GM12878 (cell line): Measurements from ENCODE around the gene TEX51. TPM values are rescaled to one million over a fixed set of nuclear protein-coding genes. Genes with fewer than 3 reads are reported as not detected.
A peak's percentile ranks its signal among the peaks of the same experiment; 100 is the strongest.

Source experiments
- ATAC-seq: fragments of 200-7000 bp; cut with Tn5 transposase; 3 replicates; pipeline ENCODE4 v1.9.1; 2020; ENCODE audit warnings: mild to moderate bottlenecking, moderate library complexity
- BruUV-seq: library from RNA; stranded (reverse); fragments of 400-500 nt; replicated peaks from 2 replicates; lab custom pipeline; 2021; lab: Mats Ljungman, UMichigan
- CTCF ChIA-PET: fragments of 300-600 bp; sonication (Branson Sonifier 250); formaldehyde crosslinking; extraction: SDS; loops from one replicate; lab custom pipeline; 2021; ENCODE audit warnings: inconsistent platforms; lab: Yijun Ruan, JAX
- POLR2A ChIA-PET: fragments of 350-600 bp; formaldehyde crosslinking; extraction: SDS; loops from one replicate; lab custom pipeline; 2021; ENCODE audit warnings: inconsistent platforms; lab: Charles Lee
- RAD21 ChIA-PET: fragments of 300-600 bp; sonication (Branson Sonifier 250); formaldehyde crosslinking; loops from one replicate; lab custom pipeline; 2023; ENCODE audit warnings: antibody characterized with exemption; ENCODE audit not compliant: unreplicated experiment; lab: Charles Lee
- SMC1A ChIA-PET: fragments of 300-600 bp; sonication (Branson Sonifier 250); formaldehyde crosslinking; loops from one replicate; lab custom pipeline; 2023; ENCODE audit not compliant: unreplicated experiment, uncharacterized antibody; lab: Charles Lee
- DNase-seq: peaks from one replicate; pipeline ENCODE4 v3.0.0-alpha.2; 2011; ENCODE audit warnings: low read depth, low spot score
- FAIRE-seq: peaks from 3 replicates; lab custom pipeline; 2011; peaks lifted over from hg19 to GRCh38; lab: Jason Lieb, UNC
- H2AFZ ChIP-seq: 2 replicates; pipeline ENCODE4 v1.6.0; 2011; ENCODE audit warnings: low read depth, low read length, control low read depth; ENCODE audit not compliant: control insufficient read depth
- H3K27ac ChIP-seq: 2 replicates; pipeline ENCODE4 v1.5.1; 2011; ENCODE audit warnings: control low read depth; ENCODE audit not compliant: control insufficient read depth, insufficient read depth
- H3K27me3 ChIP-seq, 2 experiments: replicated peaks in 1 of 2; 2 replicates each; pipeline versions ENCODE4 v1.6.0 to v1.6.1; 2011; ENCODE audit warnings: low read length in 1 of 2; ENCODE audit not compliant: control insufficient read depth in 2 of 2, insufficient read depth in 2 of 2
- H3K36me3 ChIP-seq, 2 experiments: 2 replicates each; pipeline ENCODE4 v1.5.1; 2011; ENCODE audit warnings: low read length in 1 of 2; ENCODE audit not compliant: control insufficient read depth in 2 of 2, insufficient read depth in 2 of 2
- H3K4me1 ChIP-seq: 2 replicates; pipeline ENCODE4 v1.6.1; 2011; ENCODE audit warnings: mild to moderate bottlenecking, low read length, moderate library complexity, mixed read lengths; ENCODE audit not compliant: control insufficient read depth, insufficient read depth
- H3K4me2 ChIP-seq: 2 replicates; pipeline ENCODE4 v1.6.0; 2011; ENCODE audit warnings: control low read depth; ENCODE audit not compliant: control insufficient read depth, insufficient read depth
- H3K4me3 ChIP-seq: fragments of 200-600 bp; sonication (generic); 2 replicates; pipeline ENCODE4 v1.5.1; 2016
- H3K79me2 ChIP-seq: 2 replicates; pipeline ENCODE4 v1.6.0; 2011; ENCODE audit warnings: low read length; ENCODE audit not compliant: control insufficient read depth, insufficient read depth
- H3K9ac ChIP-seq: 2 replicates; pipeline ENCODE4 v1.8.0; 2011; ENCODE audit warnings: low read length, control low read depth, mixed read lengths; ENCODE audit not compliant: control insufficient read depth, insufficient read depth
- H3K9me3 ChIP-seq: replicated peaks from 3 replicates; pipeline ENCODE4 v1.5.1; 2011; ENCODE audit warnings: mild to moderate bottlenecking, low read length; ENCODE audit not compliant: control insufficient read depth, insufficient read depth
- H4K20me1 ChIP-seq: 2 replicates; pipeline ENCODE4 v1.6.0; 2011; ENCODE audit not compliant: control insufficient read depth, insufficient read depth
- ASH2L ChIP-seq: fragments of 300-600, 200-600 bp; sonication (generic); IDR thresholded peaks from 2 replicates; pipeline ENCODE4 v1.6.1; 2017; ENCODE audit warnings: low read depth, mild to moderate bottlenecking, borderline replicate concordance
- DPF2 ChIP-seq: fragments of 450-650 bp; IDR thresholded peaks from 2 replicates; pipeline ENCODE4 v1.6.1; 2017; ENCODE audit warnings: mild to moderate bottlenecking
- IKZF1 ChIP-seq: fragments of 450-650 bp; conservative IDR thresholded peaks from 2 replicates; pipeline ENCODE4 v1.6.1; 2017; ENCODE audit warnings: antibody characterized with exemption, mild to moderate bottlenecking
- IRF4 ChIP-seq: IDR thresholded peaks from 2 replicates; pipeline ENCODE4 v1.6.1; 2011; ENCODE audit warnings: low read depth, low read length
- KAT2A ChIP-seq: conservative IDR thresholded peaks from 2 replicates; pipeline ENCODE4 v1.6.1; 2011; ENCODE audit warnings: low read depth, low read length; ENCODE audit not compliant: control insufficient read depth
- POLR2AphosphoS5 ChIP-seq: IDR thresholded peaks from 2 replicates; pipeline ENCODE4 v1.6.1; 2011; ENCODE audit warnings: mild to moderate bottlenecking, low read length, inconsistent platforms
- SREBF1 ChIP-seq: IDR thresholded peaks from 2 replicates; pipeline ENCODE4 v1.6.1; 2012; ENCODE audit warnings: mild to moderate bottlenecking, low read length
- TCF12 ChIP-seq: IDR thresholded peaks from 2 replicates; pipeline ENCODE4 v1.6.1; 2011; ENCODE audit warnings: low read depth, mild to moderate bottlenecking, low read length
- WGBS: methylation state at CpG from one replicate; pipeline ENCODE4 v1.1.6; 2016; ENCODE audit warnings: low lambda C conversion rate; ENCODE audit not compliant: insufficient replicate concordance, insufficient coverage; ENCODE audit errors: missing lambda C conversion rate; 5-methylcytosine and 5-hydroxymethylcytosine counted together
- in situ Hi-C: fragments of 300-500 bp; cut with MboI; formaldehyde crosslinking; loops from 9 replicates; pipeline ENCODE4 v1.14.3; 2018; ENCODE audit warnings: mixed read lengths
- intact Hi-C: fragments of 100-400 bp; cut with micrococcal nuclease; formaldehyde crosslinking; loops from one replicate; pipeline ENCODE4 v1.14.2; 2022; ENCODE audit not compliant: unreplicated experiment
- polyA plus RNA-seq, 11 experiments: library from polyadenylated mRNA; depleted of rRNA in 4 of 11; unstranded in 6 of 11; stranded (reverse) in 5 of 11; fragments of >200 nt; fragmentation: Nextera tagmentation in 4 of 11; fragmentation: Illumina TruSeq in 1 of 11; extraction: Ambion mirVana in 4 of 11; extraction: Trizol in 1 of 11; gene quantifications; 1 replicate in 1 of 11; 2 replicates in 10 of 11; pipeline versions ENCODE4 v1.2.1 to v1.2.3, GENCODE V29; 2011 to 2016; ENCODE audit warnings: inconsistent platforms in 2 of 11, missing spikeins in 2 of 11, low read depth in 1 of 11
- total RNA-seq, 4 experiments: library from RNA; depleted of rRNA in 3 of 4; stranded (reverse); fragments of >200 nt in 3 of 4; fragmentation: Illumina TruSeq in 1 of 4; extraction: Trizol in 1 of 4; gene quantifications; 2 replicates each; pipeline versions ENCODE4 v1.2.1 to v1.2.3, GENCODE V29; 2013 to 2021
- TF ChIP-seq, protein P1 (sequence below): fragments of 450-650 bp; IDR thresholded peaks from 2 replicates; pipeline ENCODE4 v1.6.1; 2016; ENCODE audit warnings: mild to moderate bottlenecking, moderate library complexity, borderline replicate concordance

The TEX51 gene
- total and polyA plus RNA-seq, 10 of the 15 experiments (the other 5 are each of a cell fraction or from before 2014, with no cell fraction given), result not detected

DNA sequence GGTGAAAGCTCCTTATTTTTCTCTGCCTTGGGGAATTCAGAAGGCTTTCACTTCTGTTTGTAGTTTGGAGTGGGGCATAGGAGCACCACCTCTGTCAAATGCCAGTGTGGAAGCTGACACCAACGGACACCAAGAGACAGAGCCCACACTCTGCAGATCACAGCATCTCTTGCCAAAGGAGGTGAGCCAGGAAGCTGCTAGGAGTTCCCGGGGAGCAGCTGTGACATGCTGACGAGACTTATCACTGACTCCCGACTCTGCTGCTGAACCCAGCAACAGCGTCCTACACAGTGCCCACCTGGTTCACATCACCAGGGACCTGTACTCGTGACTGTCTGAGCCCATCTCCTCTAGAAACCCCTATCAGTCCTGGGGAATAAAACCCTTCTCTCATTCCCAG is 8.1 kb downstream of the TEX51 start:
- FAIRE-seq (no peak), ATAC-seq (peak; percentile 11; the same call in 1 of the 3 replicates), DNase-seq (no peak)
- Histone ChIP-seq H3K9ac (no peak overlapping the region), H3K9me3 (no peaks in the 10 kb centered on the region; the same call in 2 of the 3 replicates), H3K4me2 (no peak overlapping the region), H3K27me3 (peaks cover 0 to 2% of the 10 kb centered on the region in 2 experiments; a peak in 2 of 4 replicates), H3K36me3 (no peaks in the 10 kb centered on the region), H3K27ac (no peak overlapping the region), H2AFZ (no peak overlapping the region), H3K4me3 (no peak overlapping the region), H3K79me2 (no peaks in the 10 kb centered on the region), H4K20me1 (no peaks in the 10 kb centered on the region), H3K4me1 (no peaks in the 10 kb centered on the region)
- no TSS peak for BruUV-seq
- CTCF ChIA-PET, result interaction anchor here (0.6 kb wide), 1 partner anchor 844 kb away, joined by 3 read pairs; no protein-coding TSS in a partner anchor
- POLR2A ChIA-PET, result no interaction called here
- RAD21 ChIA-PET, result no interaction called here
- intact Hi-C loops (no loop called here), in situ Hi-C loops (no loop called here)
- WGBS, result 6% methylated on average over 6 of the region's 6 CpGs
- SMC1A ChIA-PET, result no interaction called here
- no peak for TF ChIP-seq IRF4
- no peak for TF ChIP-seq DPF2
- TF ChIP-seq KAT2A, result no peak
- TF ChIP-seq TCF12, result no peak
- TF ChIP-seq, protein P1, sequence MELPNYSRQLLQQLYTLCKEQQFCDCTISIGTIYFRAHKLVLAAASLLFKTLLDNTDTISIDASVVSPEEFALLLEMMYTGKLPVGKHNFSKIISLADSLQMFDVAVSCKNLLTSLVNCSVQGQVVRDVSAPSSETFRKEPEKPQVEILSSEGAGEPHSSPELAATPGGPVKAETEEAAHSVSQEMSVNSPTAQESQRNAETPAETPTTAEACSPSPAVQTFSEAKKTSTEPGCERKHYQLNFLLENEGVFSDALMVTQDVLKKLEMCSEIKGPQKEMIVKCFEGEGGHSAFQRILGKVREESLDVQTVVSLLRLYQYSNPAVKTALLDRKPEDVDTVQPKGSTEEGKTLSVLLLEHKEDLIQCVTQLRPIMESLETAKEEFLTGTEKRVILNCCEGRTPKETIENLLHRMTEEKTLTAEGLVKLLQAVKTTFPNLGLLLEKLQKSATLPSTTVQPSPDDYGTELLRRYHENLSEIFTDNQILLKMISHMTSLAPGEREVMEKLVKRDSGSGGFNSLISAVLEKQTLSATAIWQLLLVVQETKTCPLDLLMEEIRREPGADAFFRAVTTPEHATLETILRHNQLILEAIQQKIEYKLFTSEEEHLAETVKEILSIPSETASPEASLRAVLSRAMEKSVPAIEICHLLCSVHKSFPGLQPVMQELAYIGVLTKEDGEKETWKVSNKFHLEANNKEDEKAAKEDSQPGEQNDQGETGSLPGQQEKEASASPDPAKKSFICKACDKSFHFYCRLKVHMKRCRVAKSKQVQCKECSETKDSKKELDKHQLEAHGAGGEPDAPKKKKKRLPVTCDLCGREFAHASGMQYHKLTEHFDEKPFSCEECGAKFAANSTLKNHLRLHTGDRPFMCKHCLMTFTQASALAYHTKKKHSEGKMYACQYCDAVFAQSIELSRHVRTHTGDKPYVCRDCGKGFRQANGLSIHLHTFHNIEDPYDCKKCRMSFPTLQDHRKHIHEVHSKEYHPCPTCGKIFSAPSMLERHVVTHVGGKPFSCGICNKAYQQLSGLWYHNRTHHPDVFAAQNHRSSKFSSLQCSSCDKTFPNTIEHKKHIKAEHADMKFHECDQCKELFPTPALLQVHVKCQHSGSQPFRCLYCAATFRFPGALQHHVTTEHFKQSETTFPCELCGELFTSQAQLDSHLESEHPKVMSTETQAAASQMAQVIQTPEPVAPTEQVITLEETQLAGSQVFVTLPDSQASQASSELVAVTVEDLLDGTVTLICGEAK, result no peak
- no peak for TF ChIP-seq ASH2L
- no peak for TF ChIP-seq IKZF1
- TF ChIP-seq SREBF1, result no peak
- TF ChIP-seq POLR2AphosphoS5, result no peak
